ENCODE measurements around the gene ARID3A. TPM values are rescaled to one million over a fixed set of nuclear protein-coding genes. Genes with fewer than 3 reads are reported as not detected.

Gene ARID3A
- total RNA-seq, 4 donors from 2014 or later: 1.8 to 9.9 (median 7.8) TPM

- in situ Hi-C loops (cut with MboI; ENCODE audit: low sequenced_read_pairs in 4 of 4) (no loop called here), intact Hi-C loops (cut with DNase I; ENCODE audit: low total_unique reads) (no loop called here)
- no peaks in the 10 kb centered on the region for H3K9me3 ChIP-seq
- TF ChIP-seq CTCF (IDR thresholded peaks at IDR 0.05 in 4 of 5, conservative IDR thresholded peaks at IDR 0.05 in 1 of 5) (no peak), POLR2A (IDR thresholded peaks at IDR 0.05) (no peak)
- H3K36me3 ChIP-seq: peaks cover 0 to 43% of the 10 kb centered on the region in 2 donors
- peaks cover 9 to 13% of the 10 kb centered on the region in 2 donors for H3K4me1 ChIP-seq
- no peak for DNase-seq
- H3K27ac ChIP-seq: no peak overlapping the region
- H3K27me3 ChIP-seq: no peaks in the 10 kb centered on the region
- H3K4me3 ChIP-seq: no peak overlapping the region
- no peak for ATAC-seq
Observed at GRCh38 chr19:1010586-1011510, 85.0 kb downstream of the ARID3A start.

GRCh38 chr19:1011831-1012333, 86.0 kb downstream of the ARID3A start:
- no peak for DNase-seq
- in situ Hi-C loops (cut with MboI; ENCODE audit: low sequenced_read_pairs in 4 of 4) (no loop called here), intact Hi-C loops (cut with DNase I; ENCODE audit: low total_unique reads) (no loop called here)
- TF ChIP-seq CTCF (IDR thresholded peaks at IDR 0.05 in 4 of 5, conservative IDR thresholded peaks at IDR 0.05 in 1 of 5) (no peak), POLR2A (IDR thresholded peaks at IDR 0.05) (no peak)
- Histone ChIP-seq H3K4me3 (no peak overlapping the region), H3K36me3 (peaks cover 0 to 43% of the 10 kb centered on the region in 2 donors), H3K27me3 (no peaks in the 10 kb centered on the region), H3K4me1 (peaks cover 19 to 23% of the 10 kb centered on the region in 2 donors), H3K27ac (no peak overlapping the region), H3K9me3 (no peaks in the 10 kb centered on the region)
- no peak for ATAC-seq

GRCh38 chr19:1012334-1012733, 86.5 kb downstream of the ARID3A start:
- Histone ChIP-seq H3K27me3 (no peaks in the 10 kb centered on the region), H3K4me3 (no peak overlapping the region), H3K27ac (no peak overlapping the region), H3K36me3 (peaks cover 0 to 43% of the 10 kb centered on the region in 2 donors), H3K9me3 (no peaks in the 10 kb centered on the region), H3K4me1 (peaks cover 24 to 28% of the 10 kb centered on the region in 2 donors)
- in situ Hi-C loops (cut with MboI; ENCODE audit: low sequenced_read_pairs in 4 of 4) (no loop called here), intact Hi-C loops (cut with DNase I; ENCODE audit: low total_unique reads) (no loop called here)
- ATAC-seq: no peak
- no peak for DNase-seq
- TF ChIP-seq POLR2A (IDR thresholded peaks at IDR 0.05) (no peak), CTCF (IDR thresholded peaks at IDR 0.05 in 4 of 5, conservative IDR thresholded peaks at IDR 0.05 in 1 of 5) (no peak)

GRCh38 chr19:1013218-1013617, 87.4 kb downstream of the ARID3A start:
- Histone ChIP-seq H3K27ac (no peak overlapping the region), H3K36me3 (peaks cover 0 to 43% of the 10 kb centered on the region in 2 donors), H3K4me3 (no peak overlapping the region), H3K9me3 (no peaks in the 10 kb centered on the region), H3K27me3 (no peaks in the 10 kb centered on the region), H3K4me1 (peaks cover 33 to 37% of the 10 kb centered on the region in 2 donors)
- TF ChIP-seq CTCF (IDR thresholded peaks at IDR 0.05 in 4 of 5, conservative IDR thresholded peaks at IDR 0.05 in 1 of 5) (no peak), POLR2A (IDR thresholded peaks at IDR 0.05) (no peak)
- intact Hi-C loops (cut with DNase I; ENCODE audit: low total_unique reads): no loop called here
- no peak for DNase-seq
- no peak for ATAC-seq
- in situ Hi-C loops (cut with MboI; ENCODE audit: low sequenced_read_pairs in 4 of 4): no loop called here

All from gastrocnemius medialis (tissue), 4 donors.